COLO668 (cell line): Measurements from ENCODE around the gene KRAS.
"Not testable (repeated sequence)": the region's sequence is repeated elsewhere in the genome, so short reads cannot be mapped to it uniquely, and the experiment has no call there.

Experiments used
- DNase-seq: peaks from one replicate; lab custom pipeline; 2025; ENCODE audit not compliant: unreplicated experiment; lab: John Stamatoyannopoulos, UW

The KRAS gene

GRCh38 chr12:25250744-25251730 is at the start of gene KRAS:
Gene KRAS, minus strand, starts transcription at chr12:25250929.
- peak; percentile 93 for DNase-seq

- no peak for DNase-seq
Observed at GRCh38 chr12:25296381-25296780, 45.7 kb upstream of the KRAS start.

- no peak for DNase-seq
Observed at GRCh38 chr12:25295361-25295760, 44.6 kb upstream of the KRAS start.

- no peak for DNase-seq
Observed at GRCh38 chr12:25293653-25294052, 42.9 kb upstream of the KRAS start.

- not testable (repeated sequence) for DNase-seq
Observed at GRCh38 chr12:25292810-25293221, 42.1 kb upstream of the KRAS start.

- no peak for DNase-seq
Observed at GRCh38 chr12:25287610-25288009, 36.9 kb upstream of the KRAS start.

- DNase-seq, result no peak
Observed at GRCh38 chr12:25286837-25287236, 36.1 kb upstream of the KRAS start.

- no peak for DNase-seq
Observed at GRCh38 chr12:25284024-25284423, 33.3 kb upstream of the KRAS start.

- DNase-seq, result no peak
Observed at GRCh38 chr12:25283006-25283405, 32.3 kb upstream of the KRAS start.

- no peak for DNase-seq
Observed at GRCh38 chr12:25280082-25280481, 29.4 kb upstream of the KRAS start.

- no peak for DNase-seq
Observed at GRCh38 chr12:25278269-25278668, 27.5 kb upstream of the KRAS start.

- peak; percentile 73 for DNase-seq
Observed at GRCh38 chr12:25276199-25276937, 25.6 kb upstream of the KRAS start.

GRCh38 chr12:25271486-25272098 is 20.9 kb upstream of the KRAS start:
- DNase-seq, result no peak

GRCh38 chr12:25269701-25270100 is 19.0 kb upstream of the KRAS start:
- no peak for DNase-seq

- no peak for DNase-seq
Observed at GRCh38 chr12:25266497-25266896, 15.8 kb upstream of the KRAS start.

GRCh38 chr12:25264862-25265261 is 14.1 kb upstream of the KRAS start:
- no peak for DNase-seq

GRCh38 chr12:25264114-25264513 is 13.4 kb upstream of the KRAS start:
- DNase-seq, result no peak

GRCh38 chr12:25263594-25263993 is 12.9 kb upstream of the KRAS start:
- DNase-seq, result no peak

- DNase-seq, result no peak
Observed at GRCh38 chr12:25262389-25263074, 11.8 kb upstream of the KRAS start.

GRCh38 chr12:25257590-25258324 is 7.0 kb upstream of the KRAS start:
- no peak for DNase-seq
